Central memory CD4-positive, alpha-beta T cell (primary cell): Measurements from ENCODE around the gene KIF1A.

Experiments used
- DNase-seq: peaks from one replicate; pipeline ENCODE4 v3.0.0; 2022

The KIF1A gene

DNA sequence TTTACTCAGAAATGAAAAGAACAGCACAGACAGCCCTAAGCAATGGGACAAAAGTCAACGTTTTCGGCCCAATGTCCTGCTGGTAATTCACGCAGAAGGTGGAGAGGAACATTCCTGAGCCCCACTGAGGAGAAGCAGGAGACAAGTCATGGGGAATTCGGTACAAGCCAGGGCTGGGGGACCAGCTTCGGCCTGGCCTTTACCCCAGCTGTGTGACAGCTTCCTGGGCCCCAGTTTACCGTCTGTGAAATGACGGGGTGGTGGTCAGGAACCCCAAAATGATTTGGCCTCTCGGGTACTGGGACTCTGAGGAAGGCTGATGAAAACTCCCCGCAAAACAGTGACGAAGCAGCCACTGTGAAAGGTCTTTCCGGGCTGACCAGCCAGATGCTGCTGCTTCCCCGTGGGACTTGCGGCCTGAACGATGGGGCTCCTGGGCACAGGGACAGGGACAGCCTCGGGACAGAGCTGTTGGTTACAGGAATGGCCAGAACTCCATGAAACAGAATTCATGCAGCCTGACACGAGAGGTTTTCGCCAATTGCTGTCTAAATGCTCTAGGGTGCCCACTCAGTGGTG lies 21.6 kb downstream of the KIF1A start:
- no peak for DNase-seq

DNA sequence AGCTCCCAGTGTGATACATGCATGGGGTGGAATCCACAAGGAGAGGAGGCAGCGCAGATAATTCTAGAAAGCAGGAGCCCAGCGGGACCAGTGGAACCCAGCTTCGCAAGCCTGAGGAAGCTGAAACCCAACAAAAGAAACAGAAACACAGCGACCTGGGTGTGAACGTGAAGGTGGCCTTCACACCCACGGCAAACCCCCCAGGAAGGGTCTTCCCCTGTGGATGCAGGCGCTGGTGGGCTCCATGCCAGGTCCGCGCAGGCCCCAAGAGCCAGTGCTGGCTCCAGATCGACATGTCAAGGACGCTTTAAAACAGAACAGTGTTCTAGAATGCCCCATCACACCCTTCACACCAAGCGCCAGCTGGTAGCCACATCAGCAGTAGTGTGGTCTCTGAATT lies 22.1 kb downstream of the KIF1A start:
- DNase-seq, result no peak

DNA sequence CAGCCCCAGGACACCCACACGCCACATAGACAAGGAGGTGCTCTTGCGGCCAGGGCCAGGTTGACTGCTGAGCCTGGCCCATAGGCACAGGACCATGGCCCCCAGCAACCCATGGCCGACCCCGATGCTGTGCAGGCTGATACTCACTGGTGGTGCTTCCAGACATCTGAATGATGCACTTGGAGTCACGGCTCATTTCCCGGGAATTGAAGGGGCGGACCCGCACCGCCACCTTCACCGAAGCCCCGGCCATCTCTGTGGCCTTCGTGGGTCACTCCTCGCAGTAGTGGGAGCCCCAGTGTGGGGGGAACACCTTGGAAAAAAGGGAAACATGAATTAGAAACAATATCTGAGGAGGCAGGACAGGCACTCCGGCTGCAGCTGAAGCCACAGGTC lies 22.5 kb downstream of the KIF1A start:
- no peak for DNase-seq

DNA sequence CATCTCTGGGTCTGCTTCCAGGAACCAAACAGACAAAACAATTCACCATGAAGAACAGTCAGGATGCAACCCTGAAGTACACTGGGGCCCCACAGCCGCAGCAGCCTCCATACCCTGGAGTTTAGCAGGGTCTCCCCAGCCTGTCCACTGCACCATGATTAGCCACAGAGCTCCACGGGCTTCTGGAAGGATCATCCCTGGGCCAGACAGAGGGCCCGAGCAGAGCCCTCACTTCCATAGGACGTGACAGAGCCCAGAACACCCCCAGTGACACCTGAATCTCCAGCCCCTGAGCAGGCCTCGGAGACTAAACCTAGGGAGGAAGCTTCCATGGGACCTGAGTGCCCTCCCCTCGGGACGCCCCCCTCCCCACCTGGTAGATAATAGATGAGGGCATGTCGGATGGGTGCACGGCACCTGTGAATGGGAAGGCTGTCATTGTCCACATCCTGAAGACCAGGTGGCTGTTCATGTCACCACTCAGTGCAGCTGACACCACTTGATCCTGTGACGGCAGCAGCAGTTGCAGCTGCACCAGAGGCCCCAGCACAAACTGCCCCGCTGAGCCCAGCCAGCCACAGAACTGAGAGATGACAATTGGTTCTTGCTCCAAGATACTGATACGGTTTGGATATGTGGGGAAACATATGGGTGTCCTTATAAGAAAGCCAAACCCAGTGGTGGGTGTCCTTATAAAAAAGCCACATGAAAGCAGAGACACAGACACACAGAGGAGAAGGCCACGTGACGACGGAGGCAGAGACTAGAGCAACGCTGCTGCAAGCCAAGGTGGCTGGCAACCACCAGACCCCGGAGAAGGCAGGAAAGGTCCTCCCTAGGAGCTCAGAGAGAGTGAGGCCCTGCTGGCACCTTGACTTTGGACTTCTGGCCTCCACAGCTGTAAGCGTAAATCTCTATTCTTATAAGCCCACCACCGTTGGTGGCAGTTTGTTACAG lies 23.2 kb downstream of the KIF1A start:
- DNase-seq, result no peak

DNA sequence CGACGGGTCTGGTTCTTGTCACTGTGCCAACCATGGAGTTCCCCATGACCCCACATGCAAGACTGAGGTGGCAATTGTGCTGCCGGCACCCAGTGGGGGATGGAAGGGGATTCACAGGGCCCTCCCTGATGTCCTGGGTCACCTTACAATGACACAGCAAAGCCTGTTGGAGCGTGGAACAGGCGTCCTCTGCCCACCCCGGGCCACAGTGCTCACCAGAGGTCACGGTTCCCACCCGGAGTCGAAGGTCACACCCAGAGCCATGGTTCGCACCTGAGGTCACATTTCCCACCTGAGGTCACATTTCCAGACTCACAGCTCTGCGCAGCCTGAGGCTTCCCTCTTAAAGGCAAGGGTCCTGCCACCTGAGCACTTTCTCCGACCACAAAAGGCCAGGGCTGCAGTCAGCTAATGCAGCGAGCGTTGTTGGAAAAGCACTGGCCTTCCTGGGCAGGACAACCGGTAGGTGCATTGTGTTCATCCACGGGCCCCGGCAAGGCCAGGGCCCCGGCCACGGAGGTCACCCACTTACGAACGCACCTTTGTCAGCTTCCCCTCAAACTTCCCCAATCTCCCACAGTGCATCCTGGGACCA lies 24.0 kb downstream of the KIF1A start:
- DNase-seq, result no peak

DNA sequence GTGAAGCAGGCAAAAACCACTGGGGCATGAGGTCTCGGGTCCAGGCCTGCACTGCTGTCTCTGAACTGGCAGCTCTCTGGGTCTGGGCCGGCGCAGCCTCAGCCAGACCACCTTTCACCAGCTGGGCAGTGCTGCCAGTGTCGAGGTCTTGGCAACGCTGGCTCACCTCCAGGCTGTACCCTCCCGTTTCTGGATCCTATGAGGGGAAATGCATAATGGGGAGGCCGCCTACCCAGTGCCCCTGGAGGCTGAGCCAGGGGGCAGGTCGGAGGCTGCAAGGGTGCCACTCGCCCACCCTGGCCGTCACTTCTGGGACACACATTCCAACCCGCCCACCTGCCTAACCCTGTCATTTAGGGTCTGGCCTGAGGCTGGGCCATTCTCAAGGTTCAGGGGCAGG lies 24.6 kb downstream of the KIF1A start:
- no peak for DNase-seq

DNA sequence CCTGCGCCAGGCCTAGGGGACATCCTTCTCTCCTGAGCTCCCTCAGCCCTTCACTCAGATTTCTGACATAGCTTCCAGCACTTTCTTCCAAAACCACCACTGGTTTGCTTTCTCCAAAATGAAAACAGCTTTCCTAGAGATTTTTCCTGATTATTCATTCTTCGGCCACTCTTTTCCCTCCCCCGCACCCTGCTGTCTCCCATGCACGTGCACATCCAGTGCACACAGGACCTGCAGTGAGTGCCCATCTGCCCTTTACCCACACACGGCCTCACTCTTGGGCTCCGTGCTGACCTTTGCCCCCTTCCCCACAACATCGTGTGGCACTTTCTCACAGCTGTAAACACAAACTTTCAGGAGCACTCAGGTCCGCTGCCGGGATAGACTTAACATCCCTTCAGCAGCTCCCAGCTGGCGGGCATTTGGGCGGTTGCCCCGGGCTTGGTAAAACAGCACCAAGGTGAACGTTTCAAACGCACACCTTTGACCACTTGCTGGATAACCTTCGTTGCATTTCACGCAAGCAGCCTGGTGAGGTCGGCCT lies 25.8 kb downstream of the KIF1A start:
- DNase-seq, result no peak

DNA sequence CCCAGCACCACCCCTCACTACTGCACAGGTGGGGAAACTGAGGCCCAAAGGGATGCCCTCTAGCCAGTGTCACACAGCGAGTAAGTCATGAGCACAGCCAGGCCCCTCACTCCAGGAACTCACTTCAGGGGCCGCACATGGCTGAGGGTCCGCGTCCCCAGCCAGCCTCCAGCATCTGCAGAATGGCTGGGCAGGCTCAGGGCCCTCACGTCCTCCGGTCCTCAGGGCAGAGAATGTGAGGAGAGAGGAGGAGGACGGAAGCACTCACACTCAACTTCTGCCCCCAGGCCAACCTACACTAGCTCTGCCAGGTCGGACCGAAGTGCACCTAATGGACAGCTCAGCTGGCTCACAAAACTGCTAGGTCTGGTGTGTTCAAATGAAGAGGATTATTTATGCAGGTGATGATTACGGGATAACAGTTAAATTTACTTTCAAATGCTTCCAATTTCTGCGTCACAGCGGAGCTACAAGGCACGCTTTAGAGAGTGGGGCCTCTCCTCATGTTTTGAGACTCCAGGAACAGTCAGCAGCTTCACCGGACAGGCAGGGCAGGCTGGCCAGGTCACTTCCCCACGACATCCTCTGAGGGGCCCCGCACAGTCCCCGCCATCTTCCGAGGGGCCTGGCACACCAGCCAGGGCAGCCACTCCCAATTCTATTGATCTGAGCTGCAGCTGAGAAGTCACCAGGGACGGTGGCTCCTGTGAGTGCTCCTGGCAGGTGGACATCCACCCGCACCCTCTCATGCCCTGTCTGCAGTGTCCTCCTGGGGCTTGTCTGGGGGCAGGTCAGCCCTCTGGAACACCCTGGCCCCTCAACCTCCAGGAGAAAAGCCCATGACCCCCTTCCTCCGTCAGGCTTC lies 26.5 kb downstream of the KIF1A start:
- DNase-seq, result no peak

DNA sequence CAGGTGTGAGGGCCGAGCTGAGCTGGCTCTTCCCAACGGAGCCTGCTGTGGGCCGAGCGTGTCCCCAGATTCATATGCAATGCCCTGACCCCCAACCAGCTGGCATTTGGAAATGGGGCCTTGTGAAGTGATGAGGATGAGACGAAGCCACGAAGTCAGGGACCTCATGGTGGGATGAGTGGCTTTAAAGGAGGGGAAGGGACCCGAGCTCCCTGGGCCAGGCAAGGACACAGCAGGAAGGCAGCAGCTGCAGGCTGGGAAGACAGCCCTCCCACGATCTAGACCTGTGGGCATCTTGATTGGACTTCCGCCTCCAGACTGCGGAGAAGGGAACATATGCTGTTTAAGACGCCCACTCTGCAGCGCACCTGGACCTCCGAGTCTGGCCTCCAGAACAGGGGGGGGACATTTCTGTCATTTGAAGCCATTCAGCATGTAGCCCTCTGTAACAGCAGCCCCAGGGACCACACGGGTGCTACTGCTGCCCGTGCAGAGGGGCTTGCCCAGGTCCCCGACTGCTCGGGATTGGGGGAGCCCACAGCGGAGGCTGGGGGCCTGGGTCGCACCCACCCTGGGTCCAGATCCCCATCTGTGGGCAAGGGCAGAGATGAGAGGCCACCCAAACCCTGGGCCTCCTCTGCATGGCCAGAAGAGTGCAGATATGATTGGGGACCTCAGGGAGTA lies 27.2 kb downstream of the KIF1A start:
- DNase-seq, result no peak

DNA sequence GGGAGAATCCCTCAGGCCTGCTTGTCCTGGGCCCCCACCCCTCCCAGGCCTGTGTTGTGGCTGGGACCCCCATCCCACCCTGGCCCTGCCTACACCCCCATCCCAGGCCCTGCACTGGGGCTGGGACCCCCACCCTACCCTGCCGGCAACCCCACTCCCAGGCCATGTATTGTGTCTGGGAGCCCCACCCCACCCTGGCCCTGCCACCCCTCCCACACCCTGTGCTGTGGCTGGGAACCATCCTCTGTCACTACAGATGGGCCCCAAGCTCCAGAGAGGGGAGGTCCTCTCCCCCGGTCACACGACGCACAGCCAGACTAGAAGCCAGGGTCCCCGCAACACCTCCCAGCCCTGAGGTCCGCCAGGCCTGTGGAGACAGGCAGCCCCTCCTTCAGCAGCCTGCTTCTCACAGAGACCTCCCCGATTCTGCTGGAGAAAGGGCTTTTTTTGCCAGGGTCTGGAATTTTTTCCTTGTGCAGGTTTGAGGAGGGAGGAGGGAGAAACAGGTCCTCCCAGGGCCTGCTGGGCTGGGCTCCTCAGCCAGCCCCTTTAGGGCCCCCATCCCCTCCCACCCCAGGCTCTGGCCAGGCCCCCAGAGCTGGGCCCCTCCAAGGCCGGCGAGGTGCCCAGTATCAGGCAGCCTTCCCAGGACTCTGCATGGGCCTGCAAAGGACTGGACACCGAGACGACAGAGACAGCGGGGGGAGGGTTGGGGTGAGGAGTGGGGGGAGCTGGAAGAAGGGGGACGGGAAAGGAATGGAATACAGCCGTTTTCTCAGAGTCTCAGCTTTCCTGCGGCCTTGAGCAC lies 28.0 kb downstream of the KIF1A start:
- DNase-seq, result no peak

DNA sequence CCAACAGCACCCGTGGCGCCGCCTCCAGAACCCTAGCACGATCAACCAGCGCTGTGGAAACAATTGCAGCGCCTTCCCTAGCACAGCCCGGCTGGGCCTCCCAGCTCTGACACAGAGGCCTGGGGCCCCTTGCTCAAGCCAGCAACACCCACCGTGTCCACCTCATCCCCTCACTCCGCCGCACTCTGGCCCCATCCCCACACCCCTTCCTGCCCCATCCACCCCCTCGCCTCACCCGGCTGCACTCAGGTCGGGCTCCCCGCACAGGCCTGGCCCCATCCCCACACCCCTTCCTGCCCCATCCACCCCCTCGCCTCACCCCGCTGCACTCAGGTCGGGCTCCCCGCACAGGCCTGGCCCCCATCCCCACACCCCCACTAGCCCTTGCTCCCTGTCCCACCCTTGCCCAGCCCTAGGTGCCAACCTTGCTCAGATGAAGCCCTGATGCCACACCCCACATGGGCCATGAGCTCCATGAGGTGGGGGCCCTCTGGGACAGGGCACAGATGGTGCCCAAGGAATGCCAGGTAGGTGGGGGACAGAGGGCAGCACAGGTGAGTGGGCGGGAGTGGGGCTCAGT lies 28.7 kb downstream of the KIF1A start:
- DNase-seq, result no peak

DNA sequence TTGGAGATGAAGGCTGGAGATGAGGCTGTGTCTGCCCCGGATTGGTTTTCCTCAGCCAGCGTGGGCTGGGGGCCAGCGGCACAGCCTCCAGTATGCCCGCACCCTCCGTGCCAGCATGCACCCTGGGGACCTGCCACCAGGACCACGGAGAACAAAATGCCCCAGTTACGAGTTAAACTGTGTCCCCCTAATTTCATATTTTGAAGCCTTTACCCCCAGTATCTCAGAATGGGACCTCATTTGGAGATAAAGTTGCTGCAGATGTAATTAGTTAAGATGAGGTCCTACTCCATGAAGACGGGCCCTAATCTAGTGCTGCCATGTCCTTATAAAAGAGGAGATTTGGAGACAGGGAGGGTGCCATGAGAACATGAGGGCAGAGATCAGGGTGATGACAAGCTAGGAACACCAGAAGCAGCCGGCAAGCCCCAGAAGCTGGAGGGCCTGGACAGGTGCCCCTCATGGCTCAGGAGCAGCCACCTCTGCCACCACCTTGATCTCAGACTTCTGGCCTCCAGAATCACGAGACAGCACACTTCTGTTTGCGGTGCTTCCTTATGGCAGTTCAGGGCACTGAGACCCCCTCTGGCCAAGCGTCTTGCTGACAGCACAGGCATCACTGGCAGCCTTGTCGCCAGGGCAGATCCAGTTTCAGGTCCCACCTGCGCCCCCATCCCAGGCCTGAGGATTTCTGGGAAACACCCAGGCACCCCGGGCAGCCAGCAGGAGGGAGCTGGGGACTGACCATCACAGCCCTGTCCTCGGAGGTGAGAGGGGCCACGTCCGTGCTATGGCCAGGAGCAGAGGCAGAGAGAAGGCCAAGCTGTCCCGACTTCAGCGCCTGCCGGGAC lies 29.4 kb downstream of the KIF1A start:
- DNase-seq, result no peak

DNA sequence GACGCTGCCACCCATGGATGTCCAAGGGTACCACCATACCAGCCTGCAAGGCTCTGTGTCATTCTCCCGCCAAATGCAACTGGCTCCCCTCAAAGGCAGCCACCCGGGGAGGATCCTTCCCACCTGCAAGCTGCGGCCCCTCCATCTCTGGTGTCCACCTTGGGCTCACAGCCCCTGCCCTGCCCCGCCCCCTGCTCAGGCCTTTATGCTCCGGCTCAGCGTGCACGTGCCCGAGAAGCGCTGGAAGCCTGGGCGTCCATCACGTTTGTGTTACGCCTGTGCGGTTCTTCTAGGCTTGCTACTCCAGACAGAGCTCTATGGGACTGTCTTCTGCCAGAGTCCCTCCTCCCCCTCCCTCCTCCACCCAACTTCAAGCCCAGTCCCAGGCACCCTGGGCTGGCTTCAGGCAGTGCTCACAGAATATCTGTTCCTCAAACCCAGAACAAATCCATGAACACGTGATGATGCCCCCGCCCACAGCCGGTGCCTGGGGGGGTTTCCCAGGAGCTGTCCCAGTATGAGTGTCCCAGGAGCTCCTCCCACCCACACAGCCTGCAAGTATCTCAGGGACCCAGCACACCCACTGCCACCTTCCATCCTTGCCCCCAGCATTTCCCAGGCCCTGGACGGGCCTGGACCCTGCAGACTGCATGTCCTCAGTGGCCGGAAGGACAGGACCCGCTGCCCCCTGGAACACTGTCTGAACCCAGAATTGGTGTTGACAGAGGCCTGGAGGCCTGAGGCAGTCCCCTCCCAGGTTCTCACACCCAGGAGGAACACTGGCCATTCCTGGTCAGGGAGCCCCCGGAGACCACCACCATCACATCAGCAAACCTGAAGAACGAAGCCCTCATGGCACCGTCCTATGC lies 30.3 kb downstream of the KIF1A start:
- no peak for DNase-seq

DNA sequence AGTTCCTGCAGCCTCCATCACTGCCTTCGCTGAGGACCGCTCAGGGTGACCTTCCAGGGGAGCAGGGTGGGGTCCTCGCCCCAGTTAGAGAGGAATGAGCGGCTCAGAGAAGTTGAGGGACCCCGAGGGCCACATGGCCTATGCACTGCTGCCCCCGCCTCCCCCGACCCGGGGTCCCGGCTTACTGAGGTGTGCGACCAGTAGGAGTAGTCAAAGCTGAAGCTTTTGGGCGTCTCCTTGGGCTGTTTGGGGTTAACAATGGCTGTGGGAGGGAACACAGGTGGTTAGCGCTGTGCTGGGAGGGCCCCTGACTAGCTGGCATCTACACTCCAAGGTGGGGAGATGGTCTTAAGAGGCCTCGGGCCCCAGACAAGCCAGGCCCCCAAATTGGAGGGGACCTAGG lies 31.0 kb downstream of the KIF1A start:
- no peak for DNase-seq

DNA sequence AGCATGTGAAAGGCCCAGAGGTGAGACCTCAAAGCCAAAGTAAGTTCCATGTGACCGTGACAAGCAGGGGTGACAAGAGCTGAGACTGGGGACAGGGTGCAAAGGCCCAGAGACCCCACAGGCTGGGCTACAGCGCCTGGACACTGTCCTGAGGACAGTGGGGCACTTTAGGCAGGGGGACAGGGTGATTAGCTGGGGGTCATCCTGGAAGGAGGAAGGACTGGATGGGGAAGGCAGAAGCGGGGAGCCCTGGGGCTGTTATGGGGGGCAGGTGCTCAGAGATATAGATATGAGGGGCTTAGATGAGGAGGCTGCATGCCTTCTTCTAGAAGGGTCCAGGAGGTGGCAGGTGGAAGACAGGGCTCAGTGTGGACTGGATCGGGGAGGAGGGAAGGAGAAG lies 31.5 kb downstream of the KIF1A start:
- DNase-seq, result no peak

DNA sequence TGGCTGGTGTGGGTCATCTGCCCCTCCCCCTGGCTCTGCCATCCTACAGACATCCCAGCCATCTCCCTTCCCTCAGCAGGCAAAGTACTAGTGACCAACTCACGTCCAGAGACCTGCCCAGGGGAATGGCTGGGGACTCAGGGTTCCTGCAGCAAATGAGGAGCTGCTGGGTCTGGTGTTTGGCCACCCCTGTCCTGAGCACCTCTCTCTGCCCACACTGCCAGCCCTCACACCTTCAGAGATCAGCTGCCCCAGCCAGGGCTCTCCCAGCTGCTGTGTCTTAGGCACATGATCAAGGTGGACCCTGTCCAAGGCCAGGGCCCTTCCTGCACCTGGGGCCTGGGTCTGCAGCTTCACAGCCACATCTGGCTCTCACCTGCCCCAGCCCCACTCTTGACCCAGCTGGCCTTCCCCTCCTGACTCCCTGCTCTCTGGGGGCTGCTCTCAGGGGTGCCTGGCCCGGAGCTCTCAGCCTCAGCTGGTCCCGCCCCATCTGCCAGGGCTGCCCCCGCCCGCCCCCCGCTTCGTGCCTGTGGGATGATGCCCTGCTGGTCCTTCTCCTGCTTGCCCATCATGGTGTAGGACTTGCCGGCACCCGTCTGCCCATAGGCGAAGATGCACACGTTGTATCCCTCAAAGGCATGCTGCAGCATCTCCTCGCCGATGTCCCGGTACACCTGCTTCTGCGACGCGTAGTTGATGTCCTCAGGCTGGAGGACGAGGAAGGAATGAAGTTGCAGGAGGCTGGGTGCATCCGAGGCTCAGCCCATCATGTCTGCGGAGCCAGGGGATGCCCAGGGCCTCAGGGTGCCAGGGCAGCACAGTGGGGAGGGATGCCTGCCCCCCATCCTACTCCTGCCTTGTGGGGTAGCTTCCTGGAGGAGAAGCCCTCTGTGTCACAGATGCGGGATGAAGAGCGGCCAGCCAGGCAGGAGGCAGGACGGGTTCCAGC lies 32.2 kb downstream of the KIF1A start:
- DNase-seq, result no peak

DNA sequence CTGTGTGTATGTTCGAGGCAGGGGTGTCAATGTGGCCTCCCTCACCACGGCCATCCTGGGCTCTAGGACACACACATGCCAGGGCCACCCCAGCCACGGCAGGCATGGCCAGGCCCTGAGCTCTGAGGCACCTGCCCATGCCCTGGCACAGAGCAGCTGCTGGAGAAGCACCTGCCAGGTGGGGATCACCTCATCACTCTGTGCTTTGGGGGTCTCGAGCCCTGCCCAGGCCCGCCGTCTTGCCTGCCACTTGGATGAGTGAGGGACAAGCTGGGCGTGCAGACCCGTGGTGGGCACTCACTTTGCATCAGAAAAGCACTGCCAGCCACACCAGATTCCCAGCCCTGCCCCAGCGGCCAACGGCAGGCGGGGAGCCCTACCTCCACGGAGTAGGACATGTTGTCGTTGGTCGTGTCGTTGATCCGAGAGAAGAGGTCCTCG lies 33.1 kb downstream of the KIF1A start:
- no peak for DNase-seq
